Stimulated activated CD8-positive, alpha-beta memory T cell treated with anti-CD3 and anti-CD28 coated beads, Interleukin-15, amount 100 ng/mL, for 4 hours (primary cell): ENCODE measurements around the gene LRP5.
"Not testable (repeated sequence)": the region's sequence is repeated elsewhere in the genome, so short reads cannot be mapped to it uniquely, and the experiment has no call there.

Experiments used
- DNase-seq, 2 donors: peaks; one replicate each; pipeline ENCODE4 v3.0.0-alpha.2; 2020; ENCODE audit warnings: low read depth in 2 of 2

LRP5 gene

GRCh38 chr11:68440224-68440623 lies 127.8 kb downstream of the LRP5 start:
- no peak for DNase-seq

- DNase-seq: no peak
Observed at GRCh38 chr11:68441466-68442230, 129.3 kb downstream of the LRP5 start.

- no peak for DNase-seq
Observed at GRCh38 chr11:68442433-68442832, 130.0 kb downstream of the LRP5 start.

GRCh38 chr11:68444566-68444965 lies 132.2 kb downstream of the LRP5 start:
- DNase-seq: no peak

- no peak for DNase-seq
Observed at GRCh38 chr11:68445531-68446035, 133.2 kb downstream of the LRP5 start.

GRCh38 chr11:68446046-68446725 lies 133.8 kb downstream of the LRP5 start:
- no peak for DNase-seq

- peak; percentile 49 to 60 for DNase-seq
Observed at GRCh38 chr11:68447015-68447801, 134.8 kb downstream of the LRP5 start.

GRCh38 chr11:68447914-68448313 lies 135.5 kb downstream of the LRP5 start:
- DNase-seq: not testable (repeated sequence)

- DNase-seq: no peak
Observed at GRCh38 chr11:68448604-68449011, 136.2 kb downstream of the LRP5 start.

GRCh38 chr11:68449951-68450350 lies 137.6 kb downstream of the LRP5 start:
- DNase-seq: no peak

GRCh38 chr11:68450711-68451110 lies 138.3 kb downstream of the LRP5 start:
- DNase-seq: no peak

GRCh38 chr11:68454767-68455166 lies 142.4 kb downstream of the LRP5 start:
- DNase-seq: no peak

GRCh38 chr11:68455485-68455884 lies 143.1 kb downstream of the LRP5 start:
- no peak for DNase-seq

GRCh38 chr11:68457216-68457897 lies 145.0 kb downstream of the LRP5 start:
- DNase-seq: no peak

GRCh38 chr11:68457898-68458249 lies 145.5 kb downstream of the LRP5 start:
- DNase-seq: no peak

- DNase-seq: not testable (repeated sequence)
Observed at GRCh38 chr11:68458340-68458739, 145.9 kb downstream of the LRP5 start.

- DNase-seq: peak; percentile 82 to 91
Observed at GRCh38 chr11:68459886-68460740, 147.7 kb downstream of the LRP5 start.

- no peak for DNase-seq
Observed at GRCh38 chr11:68460741-68461574, 148.6 kb downstream of the LRP5 start, which contains the start of gene PPP6R3. Gene PPP6R3 (plus strand): TSS chr11:68460752. CDS start chr11:68537665, 76,913 bp downstream.

GRCh38 chr11:68461575-68461917 lies 149.2 kb downstream of the LRP5 start:
- no peak for DNase-seq

GRCh38 chr11:68463714-68464113 lies 151.3 kb downstream of the LRP5 start:
- DNase-seq: no peak
